Panc1 (cell line): ENCODE results near the gene TPPP. TPM values are rescaled to one million over a fixed set of nuclear protein-coding genes. Genes with fewer than 3 reads are reported as not detected.

Experiments
- ATAC-seq: fragments of 200-7000 bp; cut with Tn5 transposase; 2 replicates; pipeline ENCODE4 v1.9.1; 2020; ENCODE audit warnings: mild to moderate bottlenecking, moderate library complexity
- BruUV-seq: library from RNA; stranded (reverse); fragments of 400-500 nt; replicated peaks from 2 replicates; lab custom pipeline; 2021; lab: Mats Ljungman, UMichigan
- CTCF ChIA-PET: fragments of 300-600 bp; sonication (Branson Sonifier 250); formaldehyde crosslinking; loops from one replicate; lab custom pipeline; 2022; ENCODE audit warnings: antibody characterized with exemption; lab: Charles Lee
- POLR2A ChIA-PET: fragments of 300-600 bp; sonication (Branson Sonifier 250); formaldehyde crosslinking; loops from one replicate; lab custom pipeline; 2022; ENCODE audit warnings: antibody characterized with exemption; lab: Charles Lee
- DNase-seq: peaks from one replicate; pipeline ENCODE4 v3.0.0-alpha.2; 2010; ENCODE audit warnings: low read depth, low spot score
- H3K27ac ChIP-seq: 2 replicates; pipeline ENCODE4 v1.5.1; 2011; ENCODE audit warnings: mild to moderate bottlenecking, low read length, inconsistent platforms
- H3K27me3 ChIP-seq: fragments of 200-500 bp; sonication (Bioruptor generic); 2 replicates; pipeline ENCODE4 v1.6.0; 2014; ENCODE audit warnings: low read length, inconsistent platforms; ENCODE audit not compliant: control insufficient read depth, insufficient read depth
- H3K36me3 ChIP-seq: fragments of 200-500 bp; sonication (Bioruptor generic); 2 replicates; pipeline ENCODE4 v1.5.1; 2014; ENCODE audit warnings: inconsistent platforms, mild to moderate bottlenecking, low read length, moderate library complexity; ENCODE audit not compliant: control insufficient read depth, insufficient read depth
- H3K4me1 ChIP-seq: 2 replicates; pipeline ENCODE4 v1.5.1; 2011; ENCODE audit warnings: inconsistent platforms, mild to moderate bottlenecking, low read length, moderate library complexity; ENCODE audit not compliant: control insufficient read depth, insufficient read depth
- H3K4me3 ChIP-seq, 2 experiments: 2 replicates each; pipeline ENCODE4 v1.5.1; 2011 to 2012; ENCODE audit warnings: low read depth in 2 of 2, low read length in 2 of 2, mild to moderate bottlenecking in 2 of 2, inconsistent platforms in 1 of 2, moderate library complexity in 1 of 2
- H3K9me3 ChIP-seq: fragments of 200-500 bp; sonication (Bioruptor generic); 2 replicates; pipeline ENCODE4 v1.5.1; 2014; ENCODE audit warnings: low read depth, mild to moderate bottlenecking, inconsistent platforms, low read length, moderate library complexity; ENCODE audit not compliant: control insufficient read depth, insufficient read depth
- CTCF ChIP-seq: fragments of 450-650 bp; IDR thresholded peaks from 2 replicates; pipeline ENCODE4 v1.5.1; 2017; ENCODE audit warnings: mild to moderate bottlenecking
- POLR2AphosphoS5 ChIP-seq: IDR thresholded peaks from 2 replicates; pipeline ENCODE4 v1.6.1; 2012; ENCODE audit warnings: mild to moderate bottlenecking, low read depth, low read length, moderate library complexity
- REST ChIP-seq, 2 experiments: IDR thresholded peaks; 2 replicates each; pipeline ENCODE4 v1.6.1; 2011 to 2012; ENCODE audit warnings: low read depth in 2 of 2, control low read depth in 1 of 2, low read length in 1 of 2, mild to moderate bottlenecking in 1 of 2, moderate library complexity in 1 of 2; ENCODE audit not compliant: insufficient read depth in 1 of 2
- SIN3A ChIP-seq: IDR thresholded peaks from 2 replicates; pipeline ENCODE4 v1.6.1; 2012; ENCODE audit warnings: low read depth, mild to moderate bottlenecking, low read length, moderate library complexity, borderline replicate concordance; ENCODE audit not compliant: insufficient read depth
- TCF7L2 ChIP-seq: IDR thresholded peaks from 2 replicates; pipeline ENCODE4 v1.6.1; 2011; ENCODE audit warnings: mild to moderate bottlenecking, low read depth, low read length, inconsistent platforms
- in situ Hi-C: cut with HindIII; loops from 2 replicates; pipeline ENCODE4 v1.10.0; 2016; ENCODE audit warnings: low sequenced_read_pairs, low pct_unique_long_range_greater_than_20kb
- intact Hi-C: fragments of 100-400 bp; cut with micrococcal nuclease; formaldehyde crosslinking; loops from one replicate; pipeline ENCODE4 v1.10.0; 2022; ENCODE audit not compliant: unreplicated experiment
- total RNA-seq: library from RNA; stranded (reverse); gene quantifications from one replicate; pipeline ENCODE4 v1.2.1, GENCODE V29; 2021; ENCODE audit not compliant: unreplicated experiment

TPPP gene
- total RNA-seq, 1 experiment from 2014 or later: 0.98 TPM

GRCh38 chr5:641331-641765, 51.8 kb downstream of the TPPP start:
- no TSS peak for BruUV-seq
- no peaks in the 10 kb centered on the region for H3K4me1 ChIP-seq
- ATAC-seq (no peak), DNase-seq (no peak)
- in situ Hi-C loops: no loop called here
- intact Hi-C loops: no loop called here
- no peaks in the 10 kb centered on the region for H3K27me3 ChIP-seq
- POLR2A ChIA-PET: no interaction called here
- H3K4me3 ChIP-seq: no peak overlapping the region
- CTCF ChIA-PET: no interaction called here
- peaks cover 5% of the 10 kb centered on the region for H3K36me3 ChIP-seq
- no peak overlapping the region for H3K27ac ChIP-seq
- H3K9me3 ChIP-seq: no peaks in the 10 kb centered on the region
- no peak for TF ChIP-seq SIN3A

GRCh38 chr5:640461-641330, 52.5 kb downstream of the TPPP start:
- TF ChIP-seq POLR2AphosphoS5 (no peak), REST (IDR thresholded peaks at IDR 0.05; ENCODE audit: insufficient read depth in 1 of 2, low read depth in 2 of 2, low read length in 1 of 2) (no peak), CTCF (no peak), TCF7L2 (no peak), SIN3A (no peak)
- no peak for ATAC-seq
- POLR2A ChIA-PET: no interaction called here

GRCh38 chr5:639584-640213, 53.5 kb downstream of the TPPP start:
- Histone ChIP-seq H3K4me3 (no peak overlapping the region), H3K9me3 (no peaks in the 10 kb centered on the region), H3K36me3 (peaks cover 7% of the 10 kb centered on the region), H3K27me3 (no peaks in the 10 kb centered on the region), H3K4me1 (no peaks in the 10 kb centered on the region), H3K27ac (no peak overlapping the region)
- CTCF ChIA-PET: no interaction called here
- POLR2A ChIA-PET: no interaction called here
- in situ Hi-C loops: no loop called here
- DNase-seq: no peak
- ATAC-seq: no peak
- intact Hi-C loops: no loop called here
- TF ChIP-seq CTCF (no peak), REST (IDR thresholded peaks at IDR 0.05; ENCODE audit: insufficient read depth in 1 of 2, low read depth in 2 of 2, low read length in 1 of 2) (no peak), SIN3A (no peak), POLR2AphosphoS5 (no peak), TCF7L2 (no peak)
- BruUV-seq: no TSS peak

More at GRCh38 chr5:640461-641330, 52.5 kb downstream of the TPPP start:
- in situ Hi-C loops: no loop called here
- H3K9me3 ChIP-seq: no peaks in the 10 kb centered on the region
- no peak overlapping the region for H3K27ac ChIP-seq
- no peak for DNase-seq
- H3K27me3 ChIP-seq: no peaks in the 10 kb centered on the region
- no peaks in the 10 kb centered on the region for H3K4me1 ChIP-seq
- CTCF ChIA-PET: no interaction called here
- peaks cover 8% of the 10 kb centered on the region for H3K36me3 ChIP-seq
- intact Hi-C loops: no loop called here
- no peak overlapping the region for H3K4me3 ChIP-seq
- no TSS peak for BruUV-seq
